NCI-H2196 treated with DMSO at 0.1 percent for 48 hours (cell line): ENCODE data around the gene GATB.

ENCODE experiments used
- DNase-seq: peaks from one replicate; lab custom pipeline; 2025; ENCODE audit not compliant: unreplicated experiment; lab: John Stamatoyannopoulos, UW

Gene GATB

GRCh38 chr4:151786158-151786495 lies 25.3 kb upstream of the GATB start:
- DNase-seq = no peak

DNA sequence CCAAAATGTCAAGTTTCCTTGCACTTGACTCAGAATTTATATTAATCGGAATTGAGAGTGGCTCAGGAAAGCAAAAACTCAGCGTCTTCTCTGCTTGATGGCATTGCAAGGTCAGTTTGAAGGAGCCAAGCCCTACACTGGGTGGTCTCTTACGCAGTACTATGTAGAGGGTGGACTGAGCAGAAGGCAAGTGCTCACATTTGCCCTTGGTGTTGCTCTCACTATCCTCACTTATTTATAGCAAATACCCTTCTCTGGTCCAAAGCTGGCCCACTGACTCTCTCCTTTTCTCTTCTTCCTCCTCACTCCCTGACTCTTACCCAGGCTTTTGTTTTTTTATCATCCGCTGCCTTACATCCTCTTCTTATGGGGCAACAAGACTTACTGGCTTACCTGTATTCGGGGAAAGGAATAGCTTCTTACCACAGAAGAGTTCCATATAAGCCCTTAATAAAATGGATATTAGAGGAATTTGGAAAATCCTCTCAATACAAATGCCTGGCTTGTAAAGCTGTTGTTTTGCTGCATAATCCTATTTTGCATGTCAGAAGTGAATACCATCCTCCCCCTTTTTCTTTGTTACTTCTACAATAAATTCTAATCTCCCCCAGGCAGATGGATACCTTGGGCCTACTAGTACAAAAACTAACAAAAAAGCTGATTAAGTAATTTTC lies 24.8 kb upstream of the GATB start:
- no peak for DNase-seq

GRCh38 chr4:151784706-151785105 lies 23.9 kb upstream of the GATB start:
- DNase-seq = no peak

- no peak for DNase-seq
Measured at GRCh38 chr4:151783867-151784266, 23.1 kb upstream of the GATB start.

GRCh38 chr4:151782296-151782695 lies 21.5 kb upstream of the GATB start:
- no peak for DNase-seq

GRCh38 chr4:151781026-151781425 lies 20.2 kb upstream of the GATB start:
- DNase-seq = no peak

GRCh38 chr4:151777471-151777870 lies 16.7 kb upstream of the GATB start:
- no peak for DNase-seq

GRCh38 chr4:151774324-151774723 lies 13.5 kb upstream of the GATB start:
- no peak for DNase-seq

DNA sequence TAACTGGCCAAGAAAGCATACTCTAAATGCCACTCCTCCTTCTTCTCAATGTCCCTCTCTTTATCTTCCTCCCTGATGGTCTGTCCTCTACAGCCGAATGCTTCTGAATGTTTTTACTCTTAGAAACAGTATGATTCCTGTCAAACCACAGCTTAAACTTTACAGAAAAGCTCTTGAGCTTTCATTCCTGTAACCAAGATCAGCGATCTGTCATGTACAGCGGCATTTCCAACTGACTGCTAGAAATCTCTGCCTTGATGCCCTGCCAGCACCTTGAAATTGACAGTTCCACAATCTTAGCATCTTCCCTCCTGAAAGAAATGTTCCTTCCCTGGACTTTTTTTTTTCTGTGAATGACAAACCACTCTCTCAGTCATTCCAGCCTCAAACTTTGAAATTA lies 11.5 kb upstream of the GATB start:
- DNase-seq = no peak

DNA sequence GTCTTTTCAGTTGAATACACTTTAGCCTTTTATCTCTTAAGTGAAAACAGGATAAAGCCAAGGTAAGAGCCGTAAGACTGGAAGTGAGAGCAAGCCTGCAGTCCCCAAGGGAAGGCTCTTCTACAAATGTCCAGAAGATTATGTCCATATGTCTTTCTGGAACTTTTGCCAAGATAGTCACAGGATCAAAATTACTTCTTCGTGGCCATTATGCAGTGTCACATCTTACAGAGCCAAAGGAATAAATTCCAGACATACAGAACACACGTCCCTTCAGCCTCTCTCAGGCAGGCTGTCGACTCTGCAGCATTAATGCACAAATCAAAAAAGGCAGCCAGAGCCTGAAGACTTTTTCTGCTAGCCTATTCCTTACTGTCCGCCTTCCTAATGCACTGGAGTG lies 10.9 kb upstream of the GATB start:
- DNase-seq = no peak

- no peak for DNase-seq
Measured at GRCh38 chr4:151770154-151770553, 9.3 kb upstream of the GATB start.

GRCh38 chr4:151768835-151769234 lies 8.0 kb upstream of the GATB start:
- no peak for DNase-seq

DNA sequence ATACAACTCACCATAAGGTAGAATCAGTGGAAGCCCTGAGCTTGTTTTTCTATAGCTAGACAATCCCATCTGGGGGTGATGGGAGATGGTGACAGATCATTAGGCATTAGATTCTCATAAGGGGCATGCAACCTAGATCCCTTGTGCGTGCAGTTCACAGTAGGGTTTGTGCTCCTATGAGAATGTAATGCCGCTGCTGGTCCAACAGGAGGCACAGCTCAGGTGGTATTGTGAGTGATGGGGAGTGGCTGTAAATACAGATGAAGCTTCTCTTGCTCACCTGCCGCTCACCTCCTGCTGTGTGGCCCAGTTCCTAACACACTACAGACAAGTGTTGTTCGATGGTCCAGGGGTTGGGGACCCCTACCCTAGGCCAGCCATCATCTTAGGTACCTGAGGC lies 5.9 kb upstream of the GATB start:
- no peak for DNase-seq

- no peak for DNase-seq
Measured at GRCh38 chr4:151760002-151760401, 805 bp downstream of the GATB start.

DNA sequence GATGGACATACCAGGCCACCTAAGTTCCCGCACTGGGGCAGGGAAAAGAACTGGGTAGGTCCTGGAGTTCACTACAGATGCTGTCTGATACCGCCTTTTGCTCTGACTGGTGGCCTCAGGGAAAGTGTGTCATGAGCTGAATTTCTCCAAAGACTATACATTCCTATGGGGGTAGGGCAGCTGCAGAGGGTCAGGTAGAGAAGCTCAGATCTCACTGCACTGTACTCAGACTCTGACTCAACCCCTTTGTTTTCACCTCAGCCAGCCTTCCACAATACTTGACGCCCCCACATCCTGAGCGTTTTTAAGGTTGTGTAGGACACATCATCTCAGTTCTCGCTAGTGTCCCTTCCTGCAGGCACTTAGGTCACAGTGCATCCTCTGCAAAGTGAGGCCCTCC lies 7.8 kb downstream of the GATB start:
- DNase-seq = no peak

GRCh38 chr4:151750156-151750555 lies 10.7 kb downstream of the GATB start:
- no peak for DNase-seq

DNA sequence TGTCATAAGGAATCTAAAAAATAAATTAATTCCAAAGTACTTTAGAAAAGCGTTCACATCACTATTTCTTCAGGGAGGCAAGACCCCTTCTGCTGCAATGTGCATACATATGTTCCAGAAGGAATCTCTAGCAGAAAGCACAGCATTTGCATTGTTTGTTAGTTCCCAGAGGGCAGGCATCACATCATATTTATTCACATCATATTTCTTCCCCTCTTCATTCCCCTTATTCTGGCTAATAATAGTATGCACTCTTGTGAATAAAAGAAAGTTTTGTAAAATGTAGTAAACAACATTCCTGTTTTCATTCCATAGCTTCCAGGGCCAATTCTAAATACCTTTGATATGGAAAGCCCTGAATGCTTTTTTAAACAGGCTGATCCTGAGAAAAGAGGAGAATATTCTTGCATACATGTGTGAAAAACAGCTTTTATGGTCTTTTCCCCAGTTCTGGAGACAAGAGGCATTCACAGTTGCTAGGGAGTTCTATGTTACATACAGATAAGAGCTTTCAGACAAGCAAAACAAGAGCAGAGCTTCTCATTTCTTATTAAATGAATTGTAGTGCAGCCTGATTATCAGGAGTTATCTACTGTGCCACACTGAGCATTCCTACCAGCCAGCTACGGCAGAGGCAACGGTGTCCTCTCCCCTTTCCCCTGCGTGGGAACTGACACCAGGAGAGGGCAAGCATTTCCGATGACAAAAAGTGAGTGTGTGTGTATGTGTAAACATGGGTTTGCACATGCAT lies 15.2 kb downstream of the GATB start:
- no peak for DNase-seq

- no peak for DNase-seq
Measured at GRCh38 chr4:151744614-151745013, 16.2 kb downstream of the GATB start.

DNA sequence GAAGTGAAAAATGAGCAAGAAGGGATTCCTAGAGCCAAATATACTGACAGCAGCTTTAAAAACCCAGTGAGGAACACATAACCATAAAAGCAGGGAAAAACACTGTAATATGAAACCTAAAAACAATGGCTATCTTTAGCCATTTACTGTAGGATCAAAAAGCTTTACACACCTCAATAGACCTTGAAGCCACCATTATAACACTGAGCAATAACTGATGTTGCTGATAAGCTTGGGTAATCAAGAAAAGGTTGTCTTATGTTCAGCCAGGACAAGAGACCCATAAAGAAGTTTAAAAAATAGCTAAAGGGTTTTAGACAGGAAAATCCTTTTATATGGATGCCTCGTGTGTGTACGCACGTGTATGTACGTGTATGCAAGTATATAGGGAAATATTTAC lies 16.9 kb downstream of the GATB start:
- DNase-seq = no peak

GRCh38 chr4:151743128-151743854 lies 17.5 kb downstream of the GATB start:
- DNase-seq = no peak

DNA sequence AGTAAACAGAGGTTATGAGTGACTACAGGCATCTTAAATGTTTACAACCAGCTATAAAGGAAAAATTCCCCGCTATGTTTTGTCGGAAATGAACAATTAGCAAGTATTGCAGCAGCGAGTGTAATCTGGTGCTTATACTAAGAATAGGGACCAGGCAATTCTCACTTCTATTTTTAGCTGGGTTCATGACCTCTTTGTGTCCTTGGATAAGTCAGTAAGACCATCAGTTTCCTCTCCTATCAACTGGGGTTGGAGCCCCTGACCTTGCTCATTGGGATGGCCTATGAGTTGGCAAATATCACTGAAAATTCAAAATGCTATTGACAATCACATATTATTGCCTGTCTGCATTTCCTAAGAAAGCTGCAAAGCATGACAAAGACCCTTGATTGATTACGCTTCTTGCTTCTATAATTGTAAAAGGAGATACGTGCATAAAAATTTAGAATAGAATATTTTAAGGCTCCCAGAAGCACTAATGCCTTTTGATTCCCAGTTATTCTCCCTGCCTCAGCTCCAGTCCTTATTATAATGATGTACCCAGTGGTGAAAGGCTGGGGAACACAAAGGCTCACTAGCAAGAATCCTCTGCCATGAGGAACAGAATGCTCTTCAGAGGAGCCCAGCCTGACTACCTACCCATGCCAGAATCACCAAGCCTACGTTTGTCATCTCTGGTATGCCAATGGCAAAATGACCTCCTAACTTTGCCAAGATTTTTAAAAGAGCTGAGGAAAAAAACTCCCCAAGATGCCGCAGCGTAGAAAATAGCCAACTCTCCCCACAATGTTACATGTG lies 21.9 kb downstream of the GATB start:
- no peak for DNase-seq
